Erythroblast (primary cell): ENCODE results near the gene TMEM267.

Source experiments
- GATA1 ChIP-seq: IDR thresholded peaks from 2 replicates; pipeline ENCODE4 v1.6.1; 2011; ENCODE audit warnings: low read depth, mild to moderate bottlenecking, control low read depth, low read length, moderate library complexity
- POLR2A ChIP-seq: IDR thresholded peaks from 2 replicates; pipeline ENCODE4 v1.6.1; 2011; ENCODE audit warnings: mild to moderate bottlenecking, low read length

GRCh38 chr5:43514816-43515677 lies 31.4 kb upstream of the TMEM267 start, which contains the start of gene C5orf34:
- TF ChIP-seq POLR2A (peak; percentile 95), GATA1 (no peak)
